Measurements from ENCODE around the gene IFNG.
"Not testable (repeated sequence)": the region's sequence is repeated elsewhere in the genome, so short reads cannot be mapped to it uniquely, and the experiment has no call there.

Gene IFNG

DNA sequence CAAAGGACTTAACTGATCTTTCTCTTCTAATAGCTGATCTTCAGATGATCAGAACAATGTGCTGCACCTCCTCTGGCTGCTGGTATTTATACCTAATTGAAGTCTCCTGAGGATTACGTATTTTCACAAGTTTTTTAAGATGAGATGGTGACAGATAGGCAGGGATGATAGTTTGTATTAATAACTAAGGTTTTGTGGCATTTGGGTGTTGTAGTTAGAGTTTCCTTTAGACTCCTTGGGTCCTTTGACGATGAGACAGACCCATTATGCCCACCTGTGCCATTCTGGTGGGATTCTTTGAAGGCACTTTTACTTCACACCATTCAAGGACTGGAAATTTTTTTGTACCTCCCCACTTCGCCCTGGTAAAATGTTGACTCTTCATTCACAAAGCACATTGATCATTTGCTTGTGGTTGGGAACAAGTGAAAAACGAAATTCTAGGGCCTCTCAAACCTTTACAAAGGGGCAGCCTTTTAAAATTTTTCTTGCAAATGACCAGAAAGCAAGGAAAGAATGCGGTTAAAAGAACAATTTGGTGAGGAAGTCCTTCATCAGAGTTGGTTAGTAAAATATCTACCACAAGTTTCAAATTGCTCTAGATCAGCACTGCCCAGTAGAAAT lies at the start of gene IFNG:
IFNG (minus strand) TSS at position 60 of the 624 bp plus-strand sequence. CDS start 125 bp downstream, outside the sequence.
- DNase-seq (ENCODE audit: low read depth in 2 of 2) = no peak

GRCh38 chr12:68209048-68209728 lies 49.6 kb upstream of the IFNG start:
- not testable (repeated sequence) for DNase-seq (ENCODE audit: low read depth in 2 of 2)

- no peak for DNase-seq (ENCODE audit: low read depth in 2 of 2)
Observed at GRCh38 chr12:68207276-68207675, 47.7 kb upstream of the IFNG start.

GRCh38 chr12:68206446-68206845 lies 46.9 kb upstream of the IFNG start:
- DNase-seq (ENCODE audit: low read depth in 2 of 2) = no peak

DNA sequence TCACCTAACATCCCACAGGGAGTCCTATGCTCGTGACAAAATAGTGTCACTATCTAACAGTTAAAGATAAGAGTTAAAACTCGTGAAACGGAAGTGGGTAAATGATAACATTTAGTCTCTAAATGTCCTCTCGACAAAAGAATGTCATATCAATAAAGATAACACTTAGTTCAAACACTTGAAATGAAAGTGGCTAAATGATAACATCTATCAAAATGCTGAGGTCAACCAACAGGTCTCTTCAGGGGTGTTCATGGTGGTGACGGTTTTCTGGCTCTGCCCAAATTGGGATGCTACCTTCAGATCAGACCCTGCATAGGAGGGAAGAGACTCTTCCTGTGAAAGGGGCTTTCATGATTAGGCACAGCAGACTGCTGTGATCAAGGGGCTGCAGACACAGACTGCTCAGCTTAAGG lies 43.9 kb upstream of the IFNG start:
- DNase-seq (ENCODE audit: low read depth in 2 of 2) = no peak

GRCh38 chr12:68200854-68201253 lies 41.3 kb upstream of the IFNG start:
- DNase-seq (ENCODE audit: low read depth in 2 of 2) = no peak

DNA sequence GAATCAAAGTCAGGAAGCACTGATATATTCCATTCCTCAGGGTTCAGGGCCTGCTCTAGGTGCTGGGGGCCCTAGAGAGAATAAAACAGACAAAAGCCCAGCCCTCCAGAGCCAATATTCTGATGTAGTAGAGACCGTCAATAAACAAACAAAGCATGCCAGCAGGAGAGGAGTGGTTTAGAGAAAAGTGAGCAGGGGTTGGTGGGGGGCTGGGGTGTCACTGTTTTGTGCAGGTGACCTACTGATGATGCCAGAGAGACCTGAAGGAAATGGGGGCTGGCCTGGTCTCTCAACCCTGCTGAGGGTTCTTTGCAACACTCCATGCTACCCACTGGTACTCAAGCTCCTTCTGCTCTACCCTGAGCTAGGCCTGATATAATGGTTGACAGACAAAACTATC lies 39.6 kb upstream of the IFNG start:
- DNase-seq (ENCODE audit: low read depth in 2 of 2) = no peak

- no peak for DNase-seq (ENCODE audit: low read depth in 2 of 2)
Observed at GRCh38 chr12:68198507-68199086, 39.1 kb upstream of the IFNG start.

GRCh38 chr12:68190301-68190700 lies 30.8 kb upstream of the IFNG start:
- no peak for DNase-seq (ENCODE audit: low read depth in 2 of 2)

DNA sequence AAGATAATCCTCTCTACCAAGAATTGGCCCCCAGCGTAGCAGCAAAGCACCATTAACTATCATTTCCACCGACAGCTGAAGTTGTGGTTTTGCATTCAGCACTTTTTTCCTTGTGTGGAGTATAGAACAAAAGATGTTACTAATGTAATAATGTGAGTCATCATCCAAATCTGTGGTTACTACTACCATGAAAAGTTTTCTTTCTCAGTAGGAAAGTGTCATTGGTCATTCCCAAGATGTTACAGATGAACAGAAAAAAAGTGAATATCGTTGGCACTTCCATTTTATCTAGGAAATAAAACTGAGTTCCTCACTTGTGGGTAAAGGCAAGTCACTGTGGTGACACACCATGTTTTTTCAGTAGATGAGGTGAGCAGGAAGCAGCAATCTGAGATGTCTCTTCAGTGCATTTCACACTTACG lies 30.3 kb upstream of the IFNG start:
- DNase-seq (ENCODE audit: low read depth in 2 of 2) = peak in 1 of 2 experiments; percentile 32

GRCh38 chr12:68185598-68185997 lies 26.1 kb upstream of the IFNG start:
- DNase-seq (ENCODE audit: low read depth in 2 of 2) = no peak

- no peak for DNase-seq (ENCODE audit: low read depth in 2 of 2)
Observed at GRCh38 chr12:68180792-68181744, 21.5 kb upstream of the IFNG start.

DNA sequence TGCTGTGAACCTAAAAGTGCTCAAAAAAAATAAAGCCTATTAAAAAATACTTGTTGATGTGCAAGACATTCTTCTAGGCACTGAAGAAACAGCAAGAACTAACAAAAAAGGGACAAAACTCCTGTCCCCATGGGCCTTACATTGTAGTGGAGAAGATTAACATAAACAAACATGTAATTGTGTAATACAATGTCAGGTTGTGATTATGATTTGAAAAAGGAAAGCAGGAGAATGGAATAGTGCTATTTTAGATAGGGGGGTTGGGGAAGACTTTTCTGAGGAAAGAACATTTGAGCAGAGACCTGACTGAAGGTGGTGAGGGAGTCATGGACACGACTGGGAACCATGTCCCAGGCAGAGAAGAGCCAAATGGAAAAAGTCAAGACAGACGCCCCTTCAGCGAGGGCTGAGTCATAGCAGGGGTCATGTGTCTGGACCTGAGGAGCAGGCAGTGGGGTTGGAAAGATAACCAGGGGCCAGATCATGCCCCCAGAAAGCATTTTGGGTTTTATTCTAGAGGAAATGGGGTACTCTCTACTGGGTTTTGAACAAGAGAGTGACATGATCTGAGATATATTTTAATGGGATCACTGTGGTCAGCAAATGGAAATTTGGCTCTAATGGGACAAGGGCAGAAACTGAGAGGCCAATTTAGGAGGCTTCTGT lies 19.4 kb upstream of the IFNG start:
- DNase-seq (ENCODE audit: low read depth in 2 of 2) = no peak

DNA sequence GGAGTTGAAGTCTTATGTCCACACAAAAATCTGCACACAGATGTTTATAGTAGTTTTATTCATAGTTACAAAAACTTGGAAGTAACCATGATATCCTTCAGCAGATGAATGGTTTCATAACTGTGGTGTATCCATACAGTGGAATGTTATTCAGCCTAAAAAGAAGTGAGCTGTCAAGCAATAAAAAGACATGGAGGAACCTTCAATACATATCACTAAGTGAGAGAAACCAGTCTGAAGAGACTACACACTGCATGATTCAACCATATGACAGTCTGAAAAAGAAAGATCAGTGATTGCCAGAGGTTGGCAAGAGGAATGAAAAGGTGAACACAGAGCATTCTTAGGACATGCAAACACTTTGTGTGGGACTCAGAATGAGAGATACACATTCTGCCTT lies 18.6 kb upstream of the IFNG start:
- no peak for DNase-seq (ENCODE audit: low read depth in 2 of 2)

- DNase-seq (ENCODE audit: low read depth in 2 of 2) = no peak
Observed at GRCh38 chr12:68177562-68177961, 18.0 kb upstream of the IFNG start.

GRCh38 chr12:68176257-68176656 lies 16.7 kb upstream of the IFNG start:
- no peak for DNase-seq (ENCODE audit: low read depth in 2 of 2)

GRCh38 chr12:68175557-68176061 lies 16.1 kb upstream of the IFNG start:
- peak; percentile 33 to 49 for DNase-seq (ENCODE audit: low read depth in 2 of 2)

DNA sequence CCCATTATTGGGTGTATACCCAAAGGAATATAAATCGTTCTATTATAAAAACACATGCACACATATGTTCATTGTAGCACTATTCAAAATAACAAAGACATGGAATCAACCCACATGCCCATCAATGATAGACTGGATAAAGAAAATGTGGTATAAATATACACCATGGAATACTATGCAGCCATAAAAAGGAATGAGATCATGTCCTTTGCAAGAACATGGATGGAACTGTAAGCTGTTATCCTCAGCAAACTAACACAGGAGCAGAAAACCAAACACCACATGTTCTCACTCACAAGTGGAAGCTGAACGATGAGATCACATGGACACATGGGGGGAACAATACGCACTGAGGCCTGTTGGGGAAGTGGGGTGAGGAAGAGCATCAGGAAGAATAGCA lies 15.2 kb upstream of the IFNG start:
- not testable (repeated sequence) for DNase-seq (ENCODE audit: low read depth in 2 of 2)

- DNase-seq (ENCODE audit: low read depth in 2 of 2) = no peak
Observed at GRCh38 chr12:68173792-68174191, 14.3 kb upstream of the IFNG start.

DNA sequence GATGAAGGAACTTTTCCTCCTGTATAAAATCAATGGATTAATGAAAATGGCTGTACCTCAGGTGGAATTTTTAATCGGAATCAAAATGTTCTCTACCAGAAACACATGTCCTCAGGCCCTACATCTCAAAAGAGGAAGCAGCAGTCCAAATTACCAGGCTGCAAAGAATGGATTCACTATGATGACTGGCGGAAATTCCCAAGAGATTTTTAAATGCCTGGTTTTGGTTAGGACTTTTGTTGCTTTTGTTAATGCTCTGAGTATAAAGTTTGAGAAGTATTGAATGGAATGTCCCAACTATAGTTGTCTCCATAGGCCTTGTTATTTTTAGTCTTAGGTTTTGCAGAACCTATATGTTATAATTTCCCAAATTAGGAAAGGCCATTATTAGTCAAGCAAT lies 11.2 kb upstream of the IFNG start:
- DNase-seq (ENCODE audit: low read depth in 2 of 2) = no peak

DNA sequence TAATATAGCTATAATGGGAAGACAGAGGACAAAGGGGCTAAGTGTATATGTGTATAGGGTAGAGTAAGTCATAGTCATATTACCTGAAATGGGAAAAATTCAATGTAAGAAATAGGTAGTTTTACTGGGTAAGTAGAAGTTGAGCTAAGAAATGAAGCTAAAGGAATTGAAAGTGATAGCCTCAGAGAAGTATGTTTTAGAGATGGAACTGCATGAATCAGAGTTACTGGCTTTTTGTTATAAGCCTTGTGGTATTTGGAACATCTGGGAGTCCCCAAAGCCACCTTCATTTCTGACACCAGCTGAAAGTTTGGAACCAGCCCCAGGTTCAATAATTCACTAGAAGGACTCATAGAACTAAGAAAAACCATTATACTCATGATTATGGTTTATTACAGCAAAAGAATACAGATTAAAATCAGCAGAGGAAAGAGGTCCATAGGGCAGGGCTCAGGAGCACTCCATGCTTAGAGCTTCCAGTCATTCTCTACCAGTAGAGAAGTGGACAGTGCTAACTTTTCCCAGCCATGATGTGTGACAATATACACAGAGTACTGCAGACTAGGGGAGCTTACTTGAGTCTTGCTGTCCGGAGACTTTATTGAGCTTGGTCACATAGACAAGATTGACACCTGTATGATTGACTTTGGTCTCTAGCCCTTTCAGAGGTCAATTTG lies 9.8 kb upstream of the IFNG start:
- no peak for DNase-seq (ENCODE audit: low read depth in 2 of 2)

All from stimulated activated CD4-positive, alpha-beta T cell treated with anti-CD3 and anti-CD28 coated beads, Interleukin-12 subunit alpha, Interleukin-12 subunit beta, amount 100 ng/mL, for 24 hours (primary cell).